Vein endothelial cell (primary cell): ENCODE results near the gene CTSS. TPM values are rescaled to one million over a fixed set of nuclear protein-coding genes. Genes with fewer than 3 reads are reported as not detected.

Experiments used
- small RNA-seq: library from RNA; depleted of rRNA; stranded (forward); fragments of <200 nt; gene quantifications from one replicate; pipeline ENCODE3, GENCODE V24; 2012
- total RNA-seq: library from RNA; depleted of rRNA; stranded (reverse); fragments of >200 nt; gene quantifications from 2 replicates; pipeline ENCODE4 v1.2.3, GENCODE V29; 2012

The CTSS gene
- 19.6 and 27.0 TPM in 2 replicates for total RNA-seq

GRCh38 chr1:150765296-150765976, at the start of gene CTSS:
Gene CTSS (minus strand): TSS chr1:150765778. CDS start chr1:150764763, 1,015 bp downstream.

DNA sequence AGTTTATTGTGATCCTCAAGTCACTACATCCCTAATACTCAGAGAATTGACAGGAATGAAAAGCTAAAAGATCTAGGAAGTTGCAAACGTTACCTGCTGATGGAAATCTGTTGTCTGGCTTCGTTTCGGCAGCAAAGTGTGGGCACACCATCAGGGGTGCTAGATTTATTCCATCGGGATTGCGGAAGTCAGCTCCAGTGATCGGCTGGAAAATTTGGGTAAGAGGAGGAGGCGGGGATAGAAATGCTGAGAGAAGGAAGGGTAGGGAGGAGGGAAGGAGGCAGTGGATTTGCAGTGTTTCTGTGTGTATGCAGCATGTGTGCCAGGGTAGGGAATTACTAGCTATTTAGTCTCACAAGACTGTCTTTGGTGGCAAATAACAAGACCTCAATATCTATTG, 42.5 kb upstream of the CTSS start, which contains the start of gene CTSK:
CTSK (minus strand) TSS at position 140 of the 400 bp plus-strand sequence. CDS start 1,455 bp downstream, outside the sequence.

GRCh38 chr1:150720703-150721102, 44.9 kb downstream of the CTSS start, which contains the start of gene HORMAD1:
Gene HORMAD1 (minus strand): TSS chr1:150720895. CDS start chr1:150719505, 1,390 bp downstream.

DNA sequence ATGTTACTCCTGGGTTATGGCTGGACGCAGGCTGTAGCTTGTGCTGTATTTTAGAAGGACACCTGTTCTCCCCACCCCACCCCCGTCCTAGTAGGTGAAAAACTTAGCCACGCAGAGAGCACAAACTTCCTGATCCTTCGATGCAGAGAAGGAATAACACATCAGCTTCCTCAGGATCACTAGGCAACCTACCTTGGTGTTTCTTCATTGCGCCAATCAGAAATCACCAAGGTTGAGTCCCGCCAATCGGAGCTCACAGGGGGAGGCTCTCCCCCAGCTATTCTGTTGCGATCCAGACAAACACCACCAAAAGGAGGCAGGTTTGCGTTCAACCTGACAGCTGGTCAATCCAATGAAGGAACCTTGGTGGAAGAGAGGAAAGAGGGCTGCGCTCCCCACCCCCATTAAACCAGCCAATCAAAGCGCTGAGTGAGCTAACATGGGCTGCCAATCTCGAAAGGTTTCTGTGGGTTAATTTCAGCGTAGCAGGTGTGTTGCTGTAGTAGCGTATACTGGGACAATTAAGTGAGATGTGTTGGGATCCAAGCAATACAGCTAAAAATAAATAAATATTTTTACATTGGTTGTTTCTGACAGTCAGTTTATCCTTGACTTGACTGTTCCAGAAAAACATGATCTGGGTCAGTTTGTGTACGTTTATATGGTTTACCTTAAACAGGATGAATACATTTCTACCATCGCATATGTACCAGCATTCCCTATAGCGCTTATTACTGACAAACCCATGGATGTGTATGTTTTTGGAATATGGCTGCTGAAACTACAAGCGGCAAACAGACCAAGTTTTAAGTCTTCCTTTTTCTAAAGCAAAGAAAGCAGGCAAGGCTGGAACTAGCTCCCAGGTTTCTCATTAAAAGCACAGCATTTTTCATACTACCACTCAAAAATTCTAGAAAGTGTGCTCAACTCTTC, 68.3 kb downstream of the CTSS start, which contains the start of gene GOLPH3L:
GOLPH3L (minus strand) TSS at position 160 of the 933 bp plus-strand sequence. CDS start 2,316 bp downstream, outside the sequence.

Small RNAs within 50 kb of the gene (small RNA-seq; reads per million reads assigned to genes)
- gene RNU6-1042P (not detected), gene RNU6-1309P (not detected)

Other genes starting within 250 kb of the CTSS start
- gene ADAMTSL4, start 216.4 kb downstream of the CTSS start, total RNA-seq: 0.38 and 0.65 TPM in 2 replicates
- 179 and 180 TPM in 2 replicates for gene MCL1, start 186.2 kb downstream of the CTSS start, total RNA-seq
- 93.7 and 103 TPM in 2 replicates for gene ENSA, start 136.2 kb downstream of the CTSS start, total RNA-seq
- 24.2 and 29.9 TPM in 2 replicates for gene GOLPH3L, start 68.6 kb downstream of the CTSS start, total RNA-seq
- gene HORMAD1, start 44.9 kb downstream of the CTSS start, total RNA-seq: 0.10 and 0.33 TPM in 2 replicates
- gene CTSK, start 42.5 kb upstream of the CTSS start, total RNA-seq: 2.0 and 3.7 TPM in 2 replicates
- gene ARNT, start 110.8 kb upstream of the CTSS start, total RNA-seq: 30.1 and 38.2 TPM in 2 replicates
- not detected in 2 replicates for gene CTXND2, start 121.4 kb upstream of the CTSS start, total RNA-seq
- gene SETDB1, start 160.6 kb upstream of the CTSS start, total RNA-seq: 44.4 and 45.6 TPM in 2 replicates
- gene CERS2, start 209.1 kb upstream of the CTSS start, total RNA-seq: 129 and 138 TPM in 2 replicates
- gene ANXA9, start 216.5 kb upstream of the CTSS start, total RNA-seq: not detected in 2 replicates
- 13.6 and 15.4 TPM in 2 replicates for gene MINDY1, start 241.1 kb upstream of the CTSS start, total RNA-seq
- gene PRUNE1, start 242.7 kb upstream of the CTSS start, total RNA-seq: 6.4 and 8.8 TPM in 2 replicates